DOHH2 (cell line): ENCODE results near the gene SCO2.

Experiments used
- CTCF ChIP-seq: fragments of 200-600 bp; sonication (generic); IDR thresholded peaks from one replicate; pipeline ENCODE4 v1.5.1; 2014; ENCODE audit warnings: antibody characterized with exemption, mild to moderate bottlenecking, low read depth, low read length; ENCODE audit not compliant: poor library complexity, severe bottlenecking
- EZH2phosphoT487 ChIP-seq: fragments of 200-600 bp; sonication (generic); IDR thresholded peaks from 2 replicates; pipeline ENCODE4 v1.6.1; 2017; ENCODE audit warnings: borderline replicate concordance, mild to moderate bottlenecking, antibody characterized with exemption, low read length, moderate library complexity, mixed read lengths

- TF ChIP-seq CTCF (peak; percentile 83), EZH2phosphoT487 (no peak)
Observed at GRCh38 chr22:50544078-50544745, 18.8 kb upstream of the SCO2 start.
